Endothelial cell of umbilical vein (primary cell): Measurements from ENCODE around the gene NOXA1.

Source experiments
- EZH2 ChIP-seq: IDR thresholded peaks from 2 replicates; pipeline ENCODE4 v1.6.1; 2012; ENCODE audit warnings: borderline replicate concordance, low read depth, mild to moderate bottlenecking, moderate library complexity, low read length, inconsistent platforms; ENCODE audit not compliant: severe bottlenecking
- FOS ChIP-seq: IDR thresholded peaks from 2 replicates; pipeline ENCODE4 v1.6.1; 2011; ENCODE audit warnings: mild to moderate bottlenecking, low read length, moderate library complexity, borderline replicate concordance; ENCODE audit not compliant: insufficient read depth
- JUN ChIP-seq: IDR thresholded peaks from 2 replicates; pipeline ENCODE4 v1.6.1; 2011; ENCODE audit warnings: borderline replicate concordance, low read depth; ENCODE audit not compliant: insufficient read length, insufficient read depth
- MYC ChIP-seq: IDR thresholded peaks from one replicate; pipeline ENCODE4 v1.6.1; 2011; ENCODE audit warnings: mild to moderate bottlenecking, low read depth, low read length
- POLR2A ChIP-seq: IDR thresholded peaks from 2 replicates; pipeline ENCODE4 v1.6.1; 2012; ENCODE audit warnings: low read depth, mild to moderate bottlenecking, control low read depth, low read length
- POLR2AphosphoS5 ChIP-seq: IDR thresholded peaks from 2 replicates; pipeline ENCODE4 v1.6.1; 2012; ENCODE audit warnings: low read depth, mild to moderate bottlenecking, control low read depth, low read length, moderate library complexity; ENCODE audit not compliant: insufficient read depth
- TF ChIP-seq, protein P1 (sequence below), 2 donors: IDR thresholded peaks; 1 replicate in 1 of 2; 2 replicates in 1 of 2; pipeline ENCODE4 v1.5.1; 2011; ENCODE audit warnings: low read length in 2 of 2, mild to moderate bottlenecking in 2 of 2, moderate library complexity in 2 of 2, control low read depth in 1 of 2, inconsistent platforms in 1 of 2, low read depth in 1 of 2; ENCODE audit not compliant: insufficient read depth in 1 of 2; ENCODE audit errors: extremely low read depth in 1 of 2
- TF ChIP-seq, protein P2 (sequence below): IDR thresholded peaks from 2 replicates; pipeline ENCODE4 v1.6.1; 2011; ENCODE audit not compliant: insufficient read depth, insufficient read length

DNA sequence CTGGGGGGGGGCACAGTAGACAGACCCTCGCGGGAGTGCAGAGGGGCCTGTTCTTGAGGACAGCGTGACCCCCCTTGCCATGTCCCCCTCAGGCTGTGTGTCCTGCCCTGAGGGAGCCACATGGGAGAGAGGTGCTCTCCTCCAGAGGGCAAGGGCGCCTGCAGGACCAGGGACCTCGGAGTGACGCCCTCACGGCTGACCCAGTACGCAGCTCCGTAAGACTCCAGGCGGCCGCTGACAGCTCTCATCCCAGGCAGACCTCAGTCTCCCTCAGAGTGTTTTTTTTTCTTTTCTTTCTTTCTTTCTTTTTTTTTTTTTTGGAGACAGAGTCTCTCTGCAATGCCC, 27.6 kb upstream of the NOXA1 start:
- TF ChIP-seq, protein P1, sequence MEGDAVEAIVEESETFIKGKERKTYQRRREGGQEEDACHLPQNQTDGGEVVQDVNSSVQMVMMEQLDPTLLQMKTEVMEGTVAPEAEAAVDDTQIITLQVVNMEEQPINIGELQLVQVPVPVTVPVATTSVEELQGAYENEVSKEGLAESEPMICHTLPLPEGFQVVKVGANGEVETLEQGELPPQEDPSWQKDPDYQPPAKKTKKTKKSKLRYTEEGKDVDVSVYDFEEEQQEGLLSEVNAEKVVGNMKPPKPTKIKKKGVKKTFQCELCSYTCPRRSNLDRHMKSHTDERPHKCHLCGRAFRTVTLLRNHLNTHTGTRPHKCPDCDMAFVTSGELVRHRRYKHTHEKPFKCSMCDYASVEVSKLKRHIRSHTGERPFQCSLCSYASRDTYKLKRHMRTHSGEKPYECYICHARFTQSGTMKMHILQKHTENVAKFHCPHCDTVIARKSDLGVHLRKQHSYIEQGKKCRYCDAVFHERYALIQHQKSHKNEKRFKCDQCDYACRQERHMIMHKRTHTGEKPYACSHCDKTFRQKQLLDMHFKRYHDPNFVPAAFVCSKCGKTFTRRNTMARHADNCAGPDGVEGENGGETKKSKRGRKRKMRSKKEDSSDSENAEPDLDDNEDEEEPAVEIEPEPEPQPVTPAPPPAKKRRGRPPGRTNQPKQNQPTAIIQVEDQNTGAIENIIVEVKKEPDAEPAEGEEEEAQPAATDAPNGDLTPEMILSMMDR (IDR thresholded peaks at IDR 0.05; ENCODE audit: extremely low read depth in 1 of 2, insufficient read depth in 1 of 2, low read depth in 1 of 2, low read length in 2 of 2), result no peak
- TF ChIP-seq, protein P2, sequence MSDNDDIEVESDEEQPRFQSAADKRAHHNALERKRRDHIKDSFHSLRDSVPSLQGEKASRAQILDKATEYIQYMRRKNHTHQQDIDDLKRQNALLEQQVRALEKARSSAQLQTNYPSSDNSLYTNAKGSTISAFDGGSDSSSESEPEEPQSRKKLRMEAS, result no peak
- TF ChIP-seq POLR2A (no peak), EZH2 (no peak), POLR2AphosphoS5 (no peak), MYC (no peak), JUN (no peak), FOS (no peak)
